HepG2 (cell line): ENCODE results near the gene TMEM235. TPM values are rescaled to one million over a fixed set of nuclear protein-coding genes. Genes with fewer than 3 reads are reported as not detected.
A peak's percentile ranks its signal among the peaks of the same experiment; 100 is the strongest.

ENCODE experiments used
- AKAP8 ChIP-seq: sonication (generic); formaldehyde crosslinking; IDR thresholded peaks from 2 replicates; pipeline ENCODE4 v1.5.1; 2020; ENCODE audit warnings: mild to moderate bottlenecking, missing genetic modification reagents
- CAMTA2 ChIP-seq: sonication (generic); formaldehyde crosslinking; IDR thresholded peaks from 2 replicates; pipeline ENCODE4 v1.4.0; 2020; ENCODE audit warnings: mild to moderate bottlenecking, missing genetic modification reagents, borderline replicate concordance
- DMAP1 ChIP-seq: IDR thresholded peaks from 2 replicates; pipeline ENCODE4 v1.6.1; 2016
- FOXK1 ChIP-seq: sonication (generic); formaldehyde crosslinking; IDR thresholded peaks from 2 replicates; pipeline ENCODE4 v1.4.0; 2020; ENCODE audit warnings: low read depth, missing genetic modification reagents, borderline replicate concordance
- HNRNPLL ChIP-seq: fragments of 200-400 bp; formaldehyde crosslinking; IDR thresholded peaks from 2 replicates; pipeline ENCODE4 v1.6.1; 2017; ENCODE audit warnings: mild to moderate bottlenecking, low read depth, low read length; ENCODE audit not compliant: poor library complexity, severe bottlenecking
- HOXA3 ChIP-seq: sonication (generic); formaldehyde crosslinking; IDR thresholded peaks from 2 replicates; pipeline ENCODE4 v1.5.0; 2020; ENCODE audit warnings: missing genetic modification reagents
- KLF6 ChIP-seq: IDR thresholded peaks from 2 replicates; pipeline ENCODE4 v1.8.0; 2016; ENCODE audit warnings: missing biosample characterization, missing genetic modification reagents
- NAIF1 ChIP-seq: sonication (generic); formaldehyde crosslinking; IDR thresholded peaks from 2 replicates; pipeline ENCODE4 v1.5.0; 2020; ENCODE audit warnings: mild to moderate bottlenecking, missing genetic modification reagents, borderline replicate concordance
- NFKB2 ChIP-seq: sonication (generic); formaldehyde crosslinking; IDR thresholded peaks from 2 replicates; pipeline ENCODE4 v1.4.0; 2020; ENCODE audit warnings: missing genetic modification reagents, borderline replicate concordance
- RBM39 ChIP-seq: fragments of 200-400 bp; formaldehyde crosslinking; IDR thresholded peaks from one replicate; pipeline ENCODE4 v1.6.1; 2018; ENCODE audit warnings: antibody characterized with exemption, mild to moderate bottlenecking, low read depth, low read length; ENCODE audit not compliant: poor library complexity, severe bottlenecking
- SETDB1 ChIP-seq: sonication (generic); formaldehyde crosslinking; IDR thresholded peaks from 2 replicates; pipeline ENCODE4 v1.5.1; 2020; ENCODE audit warnings: missing genetic modification reagents, mild to moderate bottlenecking, borderline replicate concordance
- STAT6 ChIP-seq: sonication (generic); formaldehyde crosslinking; IDR thresholded peaks from 2 replicates; pipeline ENCODE4 v1.4.0; 2020; ENCODE audit warnings: missing genetic modification reagents, mild to moderate bottlenecking, borderline replicate concordance
- TRIM22 ChIP-seq: fragments of 450-650 bp; IDR thresholded peaks from 2 replicates; pipeline ENCODE4 v1.6.1; 2017
- ZBTB8A ChIP-seq: sonication (generic); formaldehyde crosslinking; IDR thresholded peaks from 2 replicates; pipeline ENCODE4 v1.4.0; 2020; ENCODE audit warnings: mild to moderate bottlenecking, low read depth, missing genetic modification reagents, borderline replicate concordance
- ZNF205 ChIP-seq: IDR thresholded peaks from 2 replicates; pipeline ENCODE4 v1.6.1; 2018; ENCODE audit warnings: missing biosample characterization, missing genetic modification reagents
- ZNF230 ChIP-seq: sonication (generic); formaldehyde crosslinking; IDR thresholded peaks from 2 replicates; pipeline ENCODE4 v1.4.0; 2020; ENCODE audit warnings: mild to moderate bottlenecking, missing genetic modification reagents
- ZNF30 ChIP-seq: sonication (generic); formaldehyde crosslinking; IDR thresholded peaks from 2 replicates; pipeline ENCODE4 v1.5.0; 2020; ENCODE audit warnings: mild to moderate bottlenecking, missing genetic modification reagents
- ZNF329 ChIP-seq: sonication (generic); formaldehyde crosslinking; IDR thresholded peaks from 2 replicates; pipeline ENCODE4 v1.9.0; 2021; ENCODE audit warnings: low read depth, mild to moderate bottlenecking, missing genetic modification reagents
- ZNF343 ChIP-seq: sonication (generic); formaldehyde crosslinking; IDR thresholded peaks from 2 replicates; pipeline ENCODE4 v1.4.0; 2020; ENCODE audit warnings: mild to moderate bottlenecking, missing genetic modification reagents
- ZNF350 ChIP-seq: sonication (generic); formaldehyde crosslinking; IDR thresholded peaks from 2 replicates; pipeline ENCODE4 v1.4.0; 2020; ENCODE audit warnings: mild to moderate bottlenecking, low read depth, missing genetic modification reagents, borderline replicate concordance
- ZNF552 ChIP-seq: sonication (generic); formaldehyde crosslinking; IDR thresholded peaks from 2 replicates; pipeline ENCODE4 v1.9.0; 2022; ENCODE audit warnings: missing genetic modification reagents, mild to moderate bottlenecking, borderline replicate concordance
- ZNF598 ChIP-seq: sonication (generic); formaldehyde crosslinking; IDR thresholded peaks from 2 replicates; pipeline ENCODE4 v1.5.1; 2020; ENCODE audit warnings: mild to moderate bottlenecking, missing genetic modification reagents, borderline replicate concordance
- ZNF616 ChIP-seq: sonication (generic); formaldehyde crosslinking; IDR thresholded peaks from 2 replicates; pipeline ENCODE4 v1.5.0; 2020; ENCODE audit warnings: low read depth, mild to moderate bottlenecking, missing genetic modification reagents
- ZNF709 ChIP-seq: sonication (generic); formaldehyde crosslinking; IDR thresholded peaks from 2 replicates; pipeline ENCODE4 v1.5.0; 2020; ENCODE audit warnings: mild to moderate bottlenecking, missing genetic modification reagents
- ZNF879 ChIP-seq: sonication (generic); formaldehyde crosslinking; IDR thresholded peaks from 2 replicates; pipeline ENCODE4 v1.8.1; 2023; ENCODE audit warnings: missing genetic modification reagents
- ZNF891 ChIP-seq: sonication (generic); formaldehyde crosslinking; IDR thresholded peaks from 2 replicates; pipeline ENCODE4 v1.5.0; 2020; ENCODE audit warnings: mild to moderate bottlenecking, missing genetic modification reagents
- ZSCAN21 ChIP-seq: sonication (generic); formaldehyde crosslinking; IDR thresholded peaks from 2 replicates; pipeline ENCODE4 v1.8.0; 2022; ENCODE audit warnings: mild to moderate bottlenecking, missing genetic modification reagents, moderate library complexity, borderline replicate concordance
- polyA plus RNA-seq, 8 experiments: library from polyadenylated mRNA; depleted of rRNA in 3 of 8; stranded (reverse) in 7 of 8; unstranded in 1 of 8; fragments of >200 nt; fragmentation: Illumina TruSeq in 4 of 8; extraction: Trizol in 4 of 8; gene quantifications; 2 replicates each; pipeline versions ENCODE4 v1.2.1 to v1.2.3, GENCODE V29; 2011 to 2016; ENCODE audit warnings: low read depth in 4 of 8, missing spikeins in 1 of 8, mixed read lengths in 1 of 8; ENCODE audit not compliant: insufficient read depth in 1 of 8
- total RNA-seq, 5 experiments: library from RNA; depleted of rRNA; stranded (reverse); fragments of >200 nt; fragmentation: Illumina TruSeq; extraction: Trizol; gene quantifications; 2 replicates each; pipeline ENCODE4 v1.2.3, GENCODE V29; 2016; ENCODE audit warnings: low read depth in 1 of 5

TMEM235 gene
- total and polyA plus RNA-seq, 2 of the 13 experiments (the other 11 are each of a cell fraction or from before 2014, with no cell fraction given), result not detected

GRCh38 chr17:78253946-78254672, 22.7 kb downstream of the TMEM235 start (continued):
- TF ChIP-seq CAMTA2 (CRISPR knock-in tag), result peak; percentile 98; the same call in 1 of the 2 replicates
- 0 out of 2 replicates have a peak, but pooled peaks have one; percentile 26 for TF ChIP-seq ZNF879 (CRISPR knock-in tag)
- TF ChIP-seq NFKB2, result peak; percentile 90; the same call in 1 of the 2 replicates
- TF ChIP-seq ZNF329 (CRISPR knock-in tag), result peak; percentile 82
- peak; percentile 68; the same call in 1 of the 2 replicates for TF ChIP-seq NAIF1 (CRISPR knock-in tag)
- no peak for TF ChIP-seq ZNF30 (CRISPR knock-in tag)
- peak; percentile 60; the same call in 1 of the 2 replicates for TF ChIP-seq FOXK1
- 0 out of 2 replicates have a peak, but pooled peaks have one; percentile 79 for TF ChIP-seq KLF6 (CRISPR knock-in tag)
- TF ChIP-seq ZNF598 (CRISPR knock-in tag), result peak; percentile 96; the same call in 1 of the 2 replicates
- peak; percentile 56 for TF ChIP-seq HNRNPLL
- peak; percentile 52 for TF ChIP-seq RBM39
- peak; percentile 94 for TF ChIP-seq ZNF205 (CRISPR knock-in tag)
- peak; percentile 95 for TF ChIP-seq ZNF709 (CRISPR knock-in tag)
- TF ChIP-seq ZNF616 (CRISPR knock-in tag), result peak; percentile 56
- peak; percentile 98 for TF ChIP-seq ZNF891 (CRISPR knock-in tag)
- peak; percentile 34; the same call in 1 of the 2 replicates for TF ChIP-seq ZNF343 (CRISPR knock-in tag)
- no peak for TF ChIP-seq TRIM22
- peak; percentile 82 for TF ChIP-seq AKAP8 (CRISPR knock-in tag)
- no peak; the same call in 1 of the 2 replicates for TF ChIP-seq ZNF350 (CRISPR knock-in tag)
- TF ChIP-seq ZBTB8A (CRISPR knock-in tag), result no peak
- peak; percentile 96 for TF ChIP-seq ZSCAN21 (CRISPR knock-in tag)
- TF ChIP-seq ZNF230 (CRISPR knock-in tag), result peak; percentile 71; the same call in 1 of the 2 replicates
- TF ChIP-seq STAT6 (CRISPR knock-in tag), result peak; percentile 57; the same call in 1 of the 2 replicates
- peak; percentile 92 for TF ChIP-seq HOXA3
- TF ChIP-seq DMAP1, result peak; percentile 79
- no peak for TF ChIP-seq SETDB1
- TF ChIP-seq ZNF552 (CRISPR knock-in tag), result peak; percentile 35; the same call in 1 of the 2 replicates
